Omental fat pad (tissue), 4 donors: ENCODE results near the gene RAI1. TPM values are rescaled to one million over a fixed set of nuclear protein-coding genes. Genes with fewer than 3 reads are reported as not detected.

Source experiments
- ATAC-seq: fragments of 150-250 bp; one replicate; pipeline ENCODE4 v1.9.1; 2016; ENCODE audit warnings: mild to moderate bottlenecking, moderate library complexity; ENCODE audit not compliant: low FRiP score
- DNase-seq: peaks from one replicate; pipeline ENCODE4 v3.0.0-alpha.2; 2019; ENCODE audit warnings: low spot score
- CTCF ChIP-seq, 3 donors: fragments of 450-650 bp; IDR thresholded peaks; one replicate each; pipeline ENCODE4 v1.5.1; 2016 to 2017; ENCODE audit warnings: antibody characterized with exemption in 3 of 3, mild to moderate bottlenecking in 3 of 3, moderate library complexity in 2 of 3
- total RNA-seq, 4 donors: library from RNA; depleted of rRNA; stranded (reverse); fragments of >200 nt; gene quantifications; one replicate each; pipeline ENCODE4 v1.1.0, GENCODE V29; 2016

Gene RAI1
- total RNA-seq, 4 donors from 2014 or later, result 6.7 to 30.6 (median 8.5) TPM

- no peak for ATAC-seq
- TF ChIP-seq CTCF (IDR thresholded peaks at IDR 0.05), result no peak
- no peak for DNase-seq
Measured at GRCh38 chr17:17742688-17743390, 61.6 kb downstream of the RAI1 start.

GRCh38 chr17:17743391-17744112 lies 62.3 kb downstream of the RAI1 start:
- no peak for DNase-seq
- TF ChIP-seq CTCF (IDR thresholded peaks at IDR 0.05), result no peak
- no peak for ATAC-seq

DNA sequence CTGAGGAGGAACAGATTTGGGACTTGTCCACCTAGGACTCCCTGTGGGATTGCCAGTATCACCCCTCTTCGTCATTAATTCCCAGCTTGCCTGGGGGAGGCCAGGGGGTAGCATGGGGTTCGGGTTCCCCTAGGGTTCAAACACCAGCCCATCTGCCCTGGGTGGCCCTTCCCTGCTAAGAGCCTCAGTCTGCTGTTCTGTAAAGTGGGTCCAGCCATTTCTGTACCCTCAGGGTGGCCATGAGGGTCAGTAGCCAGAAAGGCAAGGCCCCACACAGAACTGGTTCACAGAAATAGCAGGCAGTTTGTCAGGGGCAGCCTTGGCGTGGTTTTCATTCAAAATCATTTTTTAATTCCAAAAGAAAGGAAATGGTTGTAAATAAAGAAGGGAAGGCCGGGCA lies 62.9 kb downstream of the RAI1 start:
- DNase-seq, result no peak

DNA sequence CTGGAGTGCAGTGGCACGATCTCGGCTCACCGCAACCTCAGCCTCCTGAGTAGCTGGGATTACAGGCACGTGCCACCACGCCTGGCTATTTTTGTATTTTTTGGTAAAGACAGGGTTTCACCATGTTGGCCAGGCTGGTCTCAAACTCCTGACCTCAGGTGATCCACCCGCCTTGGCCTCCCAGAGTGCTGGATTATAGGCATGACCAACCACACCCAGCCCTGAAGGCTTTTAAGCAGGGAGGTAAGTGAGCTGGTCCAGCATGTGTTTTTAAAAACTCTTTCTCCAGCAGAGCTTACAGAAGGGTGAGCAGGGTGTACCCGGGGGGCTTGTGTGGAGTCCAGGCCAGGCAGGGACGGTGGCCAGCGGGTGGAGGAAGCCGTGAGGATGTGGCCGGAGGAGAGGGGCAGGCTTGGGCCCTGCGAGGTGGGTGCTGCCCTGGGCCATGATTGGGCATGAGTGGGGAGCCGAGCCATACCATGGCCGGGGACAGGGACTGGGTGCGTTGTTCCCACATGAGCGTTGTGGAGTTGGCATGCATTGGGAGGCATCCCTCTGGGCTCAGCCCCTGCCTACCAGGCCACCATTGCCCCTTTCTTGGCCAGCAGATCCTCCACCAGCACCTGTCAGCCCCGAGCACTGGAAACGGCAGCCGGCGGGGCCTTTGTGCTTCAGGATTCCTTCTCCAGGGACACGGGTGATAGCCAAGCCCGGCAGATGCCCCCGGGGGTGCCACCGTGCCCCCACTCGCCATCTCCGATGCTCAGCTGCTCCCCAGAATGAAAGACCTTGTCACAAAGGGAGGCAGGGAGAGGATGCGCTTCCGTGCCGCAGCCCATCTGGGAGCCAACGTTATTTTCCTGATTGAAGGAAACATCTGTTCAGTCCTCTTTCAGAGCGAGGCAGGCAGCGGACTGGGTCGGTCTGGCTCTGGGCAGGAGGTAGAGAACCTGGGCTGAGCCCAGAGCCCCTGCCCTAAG lies 64.5 kb downstream of the RAI1 start:
- DNase-seq, result no peak
- no peak for ATAC-seq
- TF ChIP-seq CTCF (IDR thresholded peaks at IDR 0.05), result no peak

More for the DNA sequence above, 62.9 kb downstream of the RAI1 start:
- no peak for ATAC-seq
- no peak for TF ChIP-seq CTCF (IDR thresholded peaks at IDR 0.05)

DNA sequence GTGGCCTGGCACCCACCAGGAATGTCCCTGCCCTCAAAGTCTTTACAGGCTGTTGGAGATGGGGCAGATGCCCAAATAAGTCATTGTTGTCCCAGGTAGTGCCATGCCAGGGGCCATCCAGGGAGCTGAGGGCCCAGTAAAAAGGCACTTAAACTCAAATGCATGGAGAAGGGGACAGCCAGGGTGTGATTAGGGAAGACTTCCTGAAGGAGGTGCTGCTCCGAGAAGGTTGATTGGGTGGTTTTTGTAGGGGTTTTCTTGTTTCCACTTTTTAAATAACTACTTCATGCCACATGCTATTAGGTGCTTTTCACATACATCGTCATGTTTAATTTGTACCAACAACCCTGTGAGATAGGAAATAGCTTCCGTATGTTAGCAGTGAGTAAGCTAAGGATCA lies 66.9 kb downstream of the RAI1 start:
- no peak for TF ChIP-seq CTCF (IDR thresholded peaks at IDR 0.05)
- ATAC-seq (no peak), DNase-seq (no peak)

- TF ChIP-seq CTCF (IDR thresholded peaks at IDR 0.05), result no peak
- DNase-seq (no peak), ATAC-seq (no peak)
Measured at GRCh38 chr17:17748604-17749003, 67.3 kb downstream of the RAI1 start.
